GM12891 (cell line): ENCODE data around the gene POLR3A.

ENCODE experiments used
- PAX5 ChIP-seq: IDR thresholded peaks from 2 replicates; pipeline ENCODE4 v1.6.1; 2011; ENCODE audit warnings: low read length, moderate library complexity, mild to moderate bottlenecking; ENCODE audit not compliant: insufficient read depth, severe bottlenecking
- POLR2A ChIP-seq: IDR thresholded peaks from 2 replicates; pipeline ENCODE4 v1.6.1; 2011; ENCODE audit warnings: low read depth, low read length, control low read depth
- POLR2AphosphoS5 ChIP-seq: IDR thresholded peaks from 2 replicates; pipeline ENCODE4 v1.6.1; 2011; ENCODE audit warnings: low read depth, low read length, control low read depth
- POU2F2 ChIP-seq: IDR thresholded peaks from 2 replicates; pipeline ENCODE4 v1.6.1; 2011; ENCODE audit warnings: low read depth, mild to moderate bottlenecking, control low read depth, low read length, moderate library complexity
- SPI1 ChIP-seq: IDR thresholded peaks from 2 replicates; pipeline ENCODE4 v1.6.1; 2011; ENCODE audit warnings: low read depth, low read length, control low read depth
- TAF1 ChIP-seq: IDR thresholded peaks from 2 replicates; pipeline ENCODE4 v1.6.1; 2011; ENCODE audit warnings: low read depth, low read length, control low read depth

- no peak for TF ChIP-seq POLR2A
- TF ChIP-seq PAX5: no peak
- TF ChIP-seq TAF1: no peak
- TF ChIP-seq POLR2AphosphoS5: no peak
- TF ChIP-seq SPI1: no peak
- TF ChIP-seq POU2F2: no peak
These were observed 67.6 kb downstream of the POLR3A start for GRCh38 chr10:77961668-77962067.
